B cell (primary cell): Measurements from ENCODE around the gene ARHGAP42. TPM values are rescaled to one million over a fixed set of nuclear protein-coding genes. Genes with fewer than 3 reads are reported as not detected.

Experiments
- ATAC-seq: fragments of 200-7000 bp; cut with Tn5 transposase; one replicate; pipeline ENCODE4 v1.10.0; 2021; ENCODE audit warnings: low read depth, mild to moderate bottlenecking, moderate number of reproducible peaks, moderate library complexity
- CTCF ChIA-PET: fragments of 350-600 bp; sonication (Branson Sonifier 250); formaldehyde crosslinking; loops from one replicate; lab custom pipeline; 2021; ENCODE audit warnings: antibody characterized with exemption, inconsistent platforms; lab: Charles Lee
- POLR2A ChIA-PET: fragments of 350-600 bp; sonication (Branson Sonifier 250); formaldehyde crosslinking; loops from one replicate; lab custom pipeline; 2021; ENCODE audit warnings: antibody characterized with exemption; lab: Charles Lee
- DNase-seq: peaks from one replicate; pipeline ENCODE4 v3.0.0; 2013
- H2AFZ ChIP-seq: 2 replicates; pipeline ENCODE4 v1.6.1; 2012; ENCODE audit warnings: mild to moderate bottlenecking, low read depth, low read length; ENCODE audit not compliant: insufficient read depth, poor library complexity, severe bottlenecking
- H3K27ac ChIP-seq, 2 donors: 1 replicate in 1 of 2; 2 replicates in 1 of 2; pipeline ENCODE4 v1.5.1; 2012 to 2013; ENCODE audit warnings: low read length in 2 of 2, mild to moderate bottlenecking in 2 of 2, moderate library complexity in 1 of 2
- H3K27me3 ChIP-seq, 4 experiments: fragments of 200-600 bp in 1 of 4; sonication (generic) in 1 of 4; replicated peaks in 1 of 4; 1 replicate in 2 of 4; 2 replicates in 2 of 4; pipeline versions ENCODE4 v1.6.1 to v1.7.0; 2013 to 2016; ENCODE audit warnings: low read length in 3 of 4, mild to moderate bottlenecking in 2 of 4, mixed read lengths in 1 of 4, moderate library complexity in 1 of 4; ENCODE audit not compliant: insufficient read depth in 4 of 4, control insufficient read depth in 3 of 4; ENCODE audit errors: control extremely low read depth in 1 of 4
- H3K36me3 ChIP-seq, 2 experiments: replicated peaks in 1 of 2; 1 replicate in 1 of 2; 2 replicates in 1 of 2; pipeline versions ENCODE4 v1.6.1 to v1.7.1; 2013; ENCODE audit warnings: low read length in 1 of 2; ENCODE audit not compliant: insufficient read depth in 2 of 2, control insufficient read depth in 1 of 2; ENCODE audit errors: control extremely low read depth in 1 of 2, extremely low read depth in 1 of 2
- H3K4me1 ChIP-seq, 2 donors: fragments of 200-600 bp in 1 of 2; sonication (generic) in 1 of 2; 1 replicate in 1 of 2; 2 replicates in 1 of 2; pipeline versions ENCODE4 v1.5.1 to v1.6.1; 2013 to 2017; ENCODE audit warnings: low read length in 2 of 2; ENCODE audit not compliant: control insufficient read depth in 2 of 2, insufficient read depth in 2 of 2
- H3K4me2 ChIP-seq: replicated peaks from 2 replicates; pipeline ENCODE3; 2012; ENCODE audit warnings: mild to moderate bottlenecking, low read depth, low read length; ENCODE audit not compliant: poor library complexity, severe bottlenecking
- H3K4me3 ChIP-seq, 5 experiments: fragments of 200-600 bp in 1 of 5; sonication (generic) in 1 of 5; 1 replicate in 3 of 5; 2 replicates in 2 of 5; pipeline versions ENCODE4 v1.5.1 to v1.7.0; 2011 to 2016; ENCODE audit warnings: low read length in 4 of 5, mild to moderate bottlenecking in 4 of 5, low read depth in 2 of 5, control low read depth in 1 of 5, moderate library complexity in 1 of 5; ENCODE audit not compliant: insufficient read depth in 1 of 5; ENCODE audit errors: control extremely low read depth in 1 of 5, extremely low read depth in 1 of 5
- H3K79me2 ChIP-seq: fragments of 200-600 bp; sonication (generic); one replicate; pipeline ENCODE4 v1.6.0; 2016; ENCODE audit warnings: low read length; ENCODE audit not compliant: control insufficient read depth, insufficient read depth
- H3K9ac ChIP-seq: fragments of 200-600 bp; sonication (generic); 2 replicates; pipeline ENCODE4 v1.6.1; 2017; ENCODE audit warnings: mild to moderate bottlenecking, low read length, moderate library complexity
- H3K9me3 ChIP-seq, 3 donors: one replicate each; pipeline versions ENCODE4 v1.6.1 to v1.7.1; 2013; ENCODE audit warnings: low read length in 2 of 3; ENCODE audit not compliant: control insufficient read depth in 2 of 3, insufficient read depth in 1 of 3; ENCODE audit errors: control extremely low read depth in 1 of 3
- H4K20me1 ChIP-seq: 2 replicates; pipeline ENCODE4 v1.6.0; 2012; ENCODE audit warnings: mild to moderate bottlenecking, low read length; ENCODE audit not compliant: insufficient read depth, control insufficient read depth, poor library complexity, severe bottlenecking
- H3K27ac Mint-ChIP-seq: one replicate; pipeline ENCODE4 v1.8.0; 2021; ENCODE audit warnings: mixed read lengths
- H3K27me3 Mint-ChIP-seq: one replicate; pipeline ENCODE4 v1.8.0; 2021; ENCODE audit warnings: mixed read lengths
- H3K4me1 Mint-ChIP-seq: one replicate; pipeline ENCODE4 v1.8.0; 2021; ENCODE audit warnings: mixed read lengths
- H3K4me3 Mint-ChIP-seq: one replicate; pipeline ENCODE4 v1.8.0; 2021; ENCODE audit warnings: mixed read lengths
- H3K9me3 Mint-ChIP-seq: one replicate; pipeline ENCODE4 v1.8.0; 2022; ENCODE audit warnings: mixed read lengths; ENCODE audit not compliant: insufficient read depth
- EZH2 ChIP-seq: IDR thresholded peaks from 2 replicates; pipeline ENCODE4 v1.6.1; 2012; ENCODE audit warnings: borderline replicate concordance, low read depth, mild to moderate bottlenecking, moderate library complexity, low read length; ENCODE audit not compliant: insufficient read depth, poor library complexity, severe bottlenecking
- WGBS: methylation state at CpG from one replicate; pipeline ENCODE4 v1.1.5; 2013; ENCODE audit warnings: missing lambda C conversion rate; ENCODE audit not compliant: insufficient coverage; 5-methylcytosine and 5-hydroxymethylcytosine counted together
- intact Hi-C: fragments of 100-400 bp; cut with micrococcal nuclease; formaldehyde crosslinking; loops from one replicate; pipeline ENCODE4 v1.10.0; 2022
- polyA plus RNA-seq: library from polyadenylated mRNA; depleted of rRNA; stranded (reverse); fragments of >200 nt; gene quantifications from 2 replicates; pipeline ENCODE4 v1.2.3, GENCODE V29; 2012
- total RNA-seq, 2 donors: library from RNA; stranded (reverse); fragments of 120-200 nt in 1 of 2; gene quantifications; 1 replicate in 1 of 2; 2 replicates in 1 of 2; pipeline versions ENCODE4 v1.2.3 to v1.2.4, GENCODE V29; 2013 to 2022
- TF ChIP-seq, protein P1 (sequence below): fragments of 200-600 bp; IDR thresholded peaks from one replicate; pipeline ENCODE4 v1.8.0; 2022; ENCODE audit warnings: antibody characterized with exemption, mild to moderate bottlenecking

Gene ARHGAP42
- total and polyA plus RNA-seq, 2 donors (not counting 1 experiment from before 2014, with no cell fraction given), result 3.8 to 4.9 TPM

- H3K9ac ChIP-seq, result no peak overlapping the region
- H3K27ac Mint-ChIP-seq, result no peak overlapping the region
- no peak for ATAC-seq
- WGBS, result 88% methylated on average over 5 of the region's 5 CpGs
- no peak overlapping the region for H3K4me3 Mint-ChIP-seq
- no peaks in the 10 kb centered on the region for H3K9me3 Mint-ChIP-seq
- no peaks in the 10 kb centered on the region for H3K36me3 ChIP-seq
- H3K27me3 ChIP-seq, result no peaks in the 10 kb centered on the region
- no peaks in the 10 kb centered on the region for H3K79me2 ChIP-seq
- no peak overlapping the region for H3K4me2 ChIP-seq
- H3K4me1 Mint-ChIP-seq, result no peaks in the 10 kb centered on the region
- no peaks in the 10 kb centered on the region for H4K20me1 ChIP-seq
- H3K27ac ChIP-seq, result no peak overlapping the region
- no peak overlapping the region for H3K4me3 ChIP-seq
- H3K4me1 ChIP-seq, result no peaks in the 10 kb centered on the region
- DNase-seq, result no peak
- intact Hi-C loops, result no loop called here
- no peak overlapping the region for H2AFZ ChIP-seq
- ChIA-PET POLR2A (no interaction called here), CTCF (no interaction called here)
- TF ChIP-seq, protein P1, sequence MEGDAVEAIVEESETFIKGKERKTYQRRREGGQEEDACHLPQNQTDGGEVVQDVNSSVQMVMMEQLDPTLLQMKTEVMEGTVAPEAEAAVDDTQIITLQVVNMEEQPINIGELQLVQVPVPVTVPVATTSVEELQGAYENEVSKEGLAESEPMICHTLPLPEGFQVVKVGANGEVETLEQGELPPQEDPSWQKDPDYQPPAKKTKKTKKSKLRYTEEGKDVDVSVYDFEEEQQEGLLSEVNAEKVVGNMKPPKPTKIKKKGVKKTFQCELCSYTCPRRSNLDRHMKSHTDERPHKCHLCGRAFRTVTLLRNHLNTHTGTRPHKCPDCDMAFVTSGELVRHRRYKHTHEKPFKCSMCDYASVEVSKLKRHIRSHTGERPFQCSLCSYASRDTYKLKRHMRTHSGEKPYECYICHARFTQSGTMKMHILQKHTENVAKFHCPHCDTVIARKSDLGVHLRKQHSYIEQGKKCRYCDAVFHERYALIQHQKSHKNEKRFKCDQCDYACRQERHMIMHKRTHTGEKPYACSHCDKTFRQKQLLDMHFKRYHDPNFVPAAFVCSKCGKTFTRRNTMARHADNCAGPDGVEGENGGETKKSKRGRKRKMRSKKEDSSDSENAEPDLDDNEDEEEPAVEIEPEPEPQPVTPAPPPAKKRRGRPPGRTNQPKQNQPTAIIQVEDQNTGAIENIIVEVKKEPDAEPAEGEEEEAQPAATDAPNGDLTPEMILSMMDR, result no peak
- no peak for TF ChIP-seq EZH2
- no peaks in the 10 kb centered on the region for H3K27me3 Mint-ChIP-seq
- H3K9me3 ChIP-seq, result no peaks in the 10 kb centered on the region
Measured at GRCh38 chr11:100785148-100785983, 98.3 kb downstream of the ARHGAP42 start.

DNA sequence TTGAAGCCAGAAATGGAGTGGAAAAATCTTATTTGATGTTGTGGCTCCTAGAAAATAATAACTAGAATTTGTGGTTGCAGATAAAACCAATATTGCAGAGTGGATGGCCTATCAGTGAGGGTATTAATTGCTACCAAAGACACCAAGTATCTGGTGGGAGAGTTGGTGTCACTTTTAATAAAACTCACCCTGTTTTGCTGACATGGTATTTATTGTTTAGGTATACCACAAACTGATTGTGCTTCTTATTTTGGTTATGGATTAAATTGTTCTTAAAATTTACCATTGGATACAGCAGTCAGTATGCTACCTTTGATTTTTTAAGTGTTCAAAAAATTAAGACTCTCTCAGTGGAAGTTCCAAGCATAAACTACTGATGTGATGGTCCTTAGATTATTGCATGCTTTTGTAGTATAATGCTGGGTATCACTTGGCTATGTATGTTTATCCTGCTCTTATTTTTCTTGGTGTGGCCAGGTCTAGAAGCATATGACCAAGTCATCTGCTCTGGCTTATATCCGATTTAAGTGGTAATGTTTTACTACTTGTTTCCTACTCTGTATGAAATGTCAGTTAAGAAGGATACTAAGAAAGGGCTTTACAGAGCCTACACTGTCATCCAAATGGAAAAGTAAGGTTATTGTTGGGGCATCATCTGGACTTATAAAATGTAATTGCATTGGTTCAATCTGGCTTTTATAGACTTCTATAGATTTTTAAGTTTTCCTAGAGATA is 101.6 kb downstream of the ARHGAP42 start:
- H3K4me3 Mint-ChIP-seq, result no peak overlapping the region

More for the DNA sequence above, 101.6 kb downstream of the ARHGAP42 start:
- Histone ChIP-seq H3K36me3 (no peaks in the 10 kb centered on the region), H3K9me3 (no peaks in the 10 kb centered on the region), H3K79me2 (no peaks in the 10 kb centered on the region), H3K4me3 (no peak overlapping the region), H3K27ac (no peak overlapping the region), H4K20me1 (no peaks in the 10 kb centered on the region), H3K4me2 (no peak overlapping the region), H3K4me1 (no peaks in the 10 kb centered on the region), H3K27me3 (no peaks in the 10 kb centered on the region), H2AFZ (no peak overlapping the region), H3K9ac (no peak overlapping the region)
- ChIA-PET POLR2A (no interaction called here), CTCF (no interaction called here)
- intact Hi-C loops, result no loop called here
- no peak for TF ChIP-seq EZH2
- TF ChIP-seq, protein P1, result no peak
- H3K27ac Mint-ChIP-seq, result no peak overlapping the region
- H3K4me1 Mint-ChIP-seq, result no peaks in the 10 kb centered on the region
- WGBS, result no CpG with 5 or more reads among the region's 1 CpG
- ATAC-seq (no peak), DNase-seq (no peak)
- no peaks in the 10 kb centered on the region for H3K27me3 Mint-ChIP-seq
- H3K9me3 Mint-ChIP-seq, result no peaks in the 10 kb centered on the region
